HS-27A (cell line): ENCODE results near the gene PRKAR1B.

Source experiments
- DNase-seq: peaks from one replicate; pipeline ENCODE4 v3.0.0-alpha.2; 2012; ENCODE audit warnings: low read depth, missing footprints

PRKAR1B gene

DNA sequence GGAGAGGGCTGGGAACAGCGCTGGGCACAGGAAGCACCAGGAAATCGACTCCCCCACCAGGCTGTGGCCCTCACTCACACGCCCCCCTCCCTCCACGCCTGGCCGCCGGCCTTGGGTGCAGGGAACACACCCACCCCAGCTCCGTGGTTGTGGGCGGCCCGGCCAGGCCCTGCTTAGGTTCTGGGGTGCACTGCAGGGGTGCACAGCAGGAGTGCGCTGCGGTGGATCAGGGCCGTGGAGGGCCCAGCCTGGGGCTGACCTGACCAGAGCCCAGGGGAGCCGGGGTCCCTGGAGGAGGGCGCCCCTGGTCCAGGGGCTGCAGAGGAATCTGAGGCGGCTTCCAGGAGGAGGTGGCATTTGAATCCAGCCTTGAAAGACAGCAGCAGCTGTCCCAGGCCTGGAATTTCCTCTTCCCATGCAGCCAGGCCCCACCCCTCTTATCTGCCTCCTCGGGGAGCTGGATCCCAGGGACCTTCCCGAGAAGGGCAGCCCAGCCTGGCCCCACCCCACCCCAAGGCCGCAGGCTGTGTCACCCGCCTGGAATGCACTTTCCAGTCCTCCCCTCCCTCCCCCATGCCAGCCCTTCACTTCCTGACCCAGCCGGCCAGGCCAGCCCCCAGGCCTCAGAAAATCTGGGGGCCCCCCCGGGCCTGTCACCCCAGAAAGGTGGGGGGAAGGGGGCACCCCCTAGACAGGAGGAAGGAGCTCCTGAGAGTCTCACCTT is 189.0 kb downstream of the PRKAR1B start:
- DNase-seq: peak; percentile 54

DNA sequence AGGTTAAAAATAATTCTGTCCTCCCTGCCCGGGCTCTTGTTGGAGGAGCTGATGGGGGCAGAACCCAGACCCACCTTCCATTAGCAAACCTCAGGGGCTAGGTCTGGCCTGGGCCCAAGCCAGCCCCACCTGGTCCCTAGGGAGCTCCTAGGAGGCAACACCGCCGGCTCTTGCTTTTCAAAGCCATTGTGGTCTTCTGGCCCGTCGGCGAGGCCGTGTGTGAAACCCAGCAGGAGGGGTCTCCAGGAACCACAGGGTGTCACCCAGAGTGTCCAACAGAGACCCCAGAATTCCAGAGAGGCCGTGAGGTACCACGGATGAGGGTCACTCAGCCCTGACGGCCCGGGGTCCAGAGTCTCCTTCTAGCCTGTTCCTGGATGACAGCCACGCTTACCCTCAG is 190.8 kb downstream of the PRKAR1B start:
- no peak for DNase-seq

DNA sequence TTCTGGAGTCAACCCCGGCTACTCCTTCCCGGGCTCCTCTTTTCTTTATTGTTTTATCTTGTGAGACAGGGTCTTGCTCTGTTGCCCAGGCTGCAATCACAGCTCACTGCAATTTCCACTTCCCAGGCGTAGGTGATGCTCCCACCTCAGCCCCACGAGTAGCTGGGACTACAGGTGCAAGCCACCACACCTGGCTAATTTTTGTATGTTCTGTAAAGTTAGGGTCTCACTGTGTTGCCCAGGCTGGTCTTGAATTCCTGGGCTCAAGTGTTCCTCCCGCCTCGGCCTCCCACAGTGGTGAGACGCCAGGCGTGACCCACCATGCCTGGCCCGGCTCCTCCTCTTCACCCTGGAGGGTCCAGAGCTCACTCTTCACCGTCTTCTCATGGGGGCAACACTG is 192.1 kb downstream of the PRKAR1B start:
- no peak for DNase-seq

DNA sequence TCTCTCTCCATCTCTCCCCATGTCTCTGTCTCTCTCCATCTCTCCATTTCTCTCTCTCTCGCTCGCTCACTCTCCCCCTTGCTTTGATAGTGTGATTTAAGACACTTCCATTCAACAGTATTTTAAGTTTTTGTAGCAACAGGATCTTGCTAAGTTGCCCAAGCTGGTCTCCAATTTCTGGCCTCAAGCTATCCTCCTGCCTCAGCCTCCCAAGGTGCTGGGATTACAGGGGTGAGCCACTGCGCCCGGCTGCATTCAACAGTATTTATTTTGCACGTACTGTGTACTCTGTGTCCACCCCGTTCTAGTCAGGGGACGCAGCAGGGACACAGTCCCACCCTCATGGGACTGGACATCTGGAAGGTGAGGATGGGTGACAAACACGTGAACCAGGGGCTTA is 193.0 kb downstream of the PRKAR1B start:
- no peak for DNase-seq

DNA sequence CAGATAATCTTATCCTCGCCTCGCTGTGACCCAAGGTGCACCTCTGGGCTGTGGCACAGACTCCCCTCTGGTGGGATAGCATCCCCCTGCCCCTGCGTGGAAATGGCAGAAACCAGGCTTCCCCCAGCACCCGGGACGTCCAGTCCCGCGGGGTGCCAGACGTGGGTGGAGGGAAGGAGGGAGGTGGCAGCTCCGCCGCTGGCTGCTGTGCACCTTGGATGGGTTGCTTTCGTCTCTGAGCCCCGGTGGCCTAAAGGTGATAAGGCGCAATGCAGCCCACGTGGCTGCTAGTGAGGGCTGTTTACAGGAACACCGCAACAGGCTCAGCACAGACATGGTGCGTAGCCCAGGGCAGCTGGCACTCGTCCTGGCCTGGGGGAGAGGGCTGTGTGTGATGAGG is 193.8 kb downstream of the PRKAR1B start:
- no peak for DNase-seq

DNA sequence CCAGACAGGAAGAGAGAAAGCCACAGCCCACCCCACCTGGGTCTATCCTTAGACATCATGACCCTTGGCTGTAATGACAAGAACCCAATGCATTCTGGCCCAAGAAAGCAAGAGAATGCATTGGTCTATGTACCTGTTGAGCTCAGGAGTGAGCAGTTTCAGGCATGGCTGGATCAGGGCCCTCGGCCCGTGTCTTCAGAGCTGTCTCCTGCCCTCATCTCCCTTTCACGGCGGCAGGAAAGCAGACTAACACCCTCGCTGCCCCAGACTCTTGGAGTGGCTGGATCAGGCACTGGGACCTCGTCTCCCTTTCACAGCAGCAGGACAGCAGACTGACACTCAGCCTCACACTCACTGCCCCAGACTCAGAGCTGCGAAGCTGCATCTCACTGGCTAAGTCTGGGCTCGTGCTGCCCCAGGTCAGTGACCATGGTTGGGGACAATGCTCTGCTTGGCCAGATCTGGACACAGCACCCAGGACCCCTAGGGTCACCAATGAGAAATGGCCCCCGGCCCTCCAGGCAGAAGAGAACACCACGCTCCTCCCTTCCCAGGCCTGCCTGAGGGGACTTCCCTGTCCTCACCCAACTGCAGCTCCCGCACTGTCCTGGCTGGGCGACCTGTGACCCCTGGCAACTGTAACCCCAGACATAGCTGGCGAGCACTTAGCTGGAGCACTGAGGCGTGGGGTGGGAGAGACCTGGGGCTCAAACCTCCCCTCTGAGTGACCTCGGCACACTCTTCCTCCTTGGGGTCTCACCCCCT is 194.5 kb downstream of the PRKAR1B start:
- no peak for DNase-seq

DNA sequence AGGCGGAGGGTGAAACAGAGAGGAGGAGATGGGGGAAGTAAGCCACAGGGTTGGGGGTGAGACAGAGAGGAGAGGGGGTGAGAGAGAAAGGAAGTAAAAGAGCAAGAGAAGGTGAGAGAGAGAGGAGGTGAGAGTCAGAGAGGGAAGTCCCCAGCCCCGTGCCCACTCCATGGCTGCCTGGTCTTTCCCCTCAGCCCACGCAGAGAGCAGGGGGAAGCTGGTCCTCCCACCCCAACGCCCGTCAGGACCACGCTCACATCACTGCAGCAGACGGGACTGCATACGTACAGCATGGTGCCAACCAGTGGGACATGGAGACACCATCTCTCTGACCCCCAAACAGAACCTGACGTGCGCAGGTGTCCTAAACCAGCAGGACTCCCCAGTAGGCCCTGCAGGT is 195.3 kb downstream of the PRKAR1B start:
- DNase-seq: no peak

DNA sequence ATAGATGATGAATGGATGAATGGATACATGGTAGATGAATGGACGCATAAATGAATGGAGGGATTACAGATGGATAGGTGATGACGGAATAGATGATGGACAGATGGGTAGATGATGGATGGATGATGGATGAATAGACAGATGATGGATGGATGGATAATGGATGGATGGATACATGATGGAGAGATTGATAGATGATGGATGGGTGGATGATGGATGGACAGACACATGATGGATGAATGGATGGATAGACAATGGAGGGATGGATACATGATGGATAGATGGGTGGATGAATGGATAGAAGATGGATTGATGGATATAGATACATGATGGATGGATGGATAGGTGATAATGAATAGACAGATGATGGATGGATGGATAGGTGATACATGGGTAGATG is 198.6 kb downstream of the PRKAR1B start:
- no peak for DNase-seq

DNA sequence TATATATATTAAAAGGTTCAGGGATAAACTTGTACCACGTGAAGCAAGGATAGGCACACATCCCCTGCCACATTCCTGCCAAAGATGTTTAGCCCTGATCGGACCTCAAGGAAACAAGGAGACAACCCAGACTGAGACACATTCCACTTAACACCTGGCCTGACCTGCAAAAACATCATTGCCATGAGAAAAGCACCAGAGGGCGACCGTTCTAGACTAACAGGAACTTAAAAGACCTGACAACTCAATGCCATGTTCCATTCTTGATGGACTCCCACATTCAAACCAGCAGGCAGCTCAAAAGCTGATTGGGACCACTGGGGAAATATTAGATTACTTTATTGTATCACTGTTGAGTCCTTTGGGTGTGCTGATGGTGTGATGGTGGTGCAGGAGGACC is 199.4 kb downstream of the PRKAR1B start:
- DNase-seq: no peak

DNA sequence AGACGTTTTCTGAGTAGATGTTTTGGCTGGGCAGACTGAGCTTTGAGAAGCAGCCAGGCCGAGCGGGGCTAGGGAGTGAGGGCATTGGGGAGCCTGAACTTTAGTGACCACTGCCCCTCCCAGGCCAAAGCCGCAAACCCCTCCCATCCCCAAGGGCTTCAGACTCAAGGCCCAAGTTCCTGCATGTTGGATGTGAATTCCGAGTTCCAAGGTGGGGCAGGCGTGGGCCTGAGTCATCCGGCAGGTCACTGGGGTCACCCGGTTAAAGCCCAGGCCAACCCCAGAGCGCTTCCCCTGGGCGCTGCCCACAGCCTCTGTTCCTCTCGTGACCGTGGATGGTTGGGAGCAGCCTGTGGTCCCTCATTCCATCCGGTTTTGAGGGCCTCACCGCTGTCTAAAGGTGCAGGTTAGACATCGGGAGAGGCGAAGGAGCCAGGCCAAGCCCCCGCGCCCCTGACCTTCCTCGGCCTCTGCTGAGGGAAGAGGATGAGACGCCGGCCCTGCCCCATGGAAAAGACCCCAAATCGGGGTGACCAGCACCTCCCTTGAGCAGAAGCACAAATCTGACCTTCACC is 200.5 kb downstream of the PRKAR1B start:
- no peak for DNase-seq

DNA sequence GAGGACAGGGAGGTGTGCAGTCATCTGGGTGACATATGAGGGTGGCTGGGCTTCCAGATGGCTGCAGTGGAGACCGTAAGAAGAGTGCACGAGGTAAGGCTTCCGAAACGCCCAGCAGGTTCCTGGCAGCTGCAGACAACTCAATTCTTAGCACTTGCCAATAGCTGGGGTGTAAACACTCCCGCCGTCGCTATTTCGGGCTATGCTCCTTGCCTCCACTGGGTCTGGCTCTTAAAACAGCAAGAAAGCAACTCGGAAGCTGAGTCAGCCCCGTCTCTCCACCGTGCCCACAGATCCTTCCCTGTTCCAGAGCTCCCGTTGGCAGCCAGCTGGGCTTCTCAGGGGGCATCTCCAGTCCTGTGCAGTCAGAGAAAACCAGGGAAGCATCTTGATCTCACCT is 201.3 kb downstream of the PRKAR1B start:
- DNase-seq: no peak

DNA sequence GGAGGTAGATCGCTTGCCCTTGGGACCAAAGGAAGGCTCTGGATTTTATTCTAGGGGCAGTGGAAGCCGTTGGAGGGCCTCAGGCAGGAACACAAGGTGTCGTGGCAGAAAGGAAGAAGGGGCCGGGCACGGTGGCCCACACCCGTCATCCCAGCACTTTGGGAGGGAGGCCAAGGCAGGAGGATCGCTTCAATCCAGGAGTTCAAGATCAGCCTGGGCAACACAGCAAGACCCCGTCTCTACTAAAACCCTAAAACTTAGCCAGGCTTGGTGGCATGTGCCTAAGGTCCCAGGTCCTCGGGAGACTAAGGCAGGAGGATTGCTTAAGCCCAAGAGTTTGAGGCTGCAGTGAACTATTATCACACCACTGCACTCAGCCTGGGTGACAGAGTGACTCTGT is 202.3 kb downstream of the PRKAR1B start:
- DNase-seq: no peak

DNA sequence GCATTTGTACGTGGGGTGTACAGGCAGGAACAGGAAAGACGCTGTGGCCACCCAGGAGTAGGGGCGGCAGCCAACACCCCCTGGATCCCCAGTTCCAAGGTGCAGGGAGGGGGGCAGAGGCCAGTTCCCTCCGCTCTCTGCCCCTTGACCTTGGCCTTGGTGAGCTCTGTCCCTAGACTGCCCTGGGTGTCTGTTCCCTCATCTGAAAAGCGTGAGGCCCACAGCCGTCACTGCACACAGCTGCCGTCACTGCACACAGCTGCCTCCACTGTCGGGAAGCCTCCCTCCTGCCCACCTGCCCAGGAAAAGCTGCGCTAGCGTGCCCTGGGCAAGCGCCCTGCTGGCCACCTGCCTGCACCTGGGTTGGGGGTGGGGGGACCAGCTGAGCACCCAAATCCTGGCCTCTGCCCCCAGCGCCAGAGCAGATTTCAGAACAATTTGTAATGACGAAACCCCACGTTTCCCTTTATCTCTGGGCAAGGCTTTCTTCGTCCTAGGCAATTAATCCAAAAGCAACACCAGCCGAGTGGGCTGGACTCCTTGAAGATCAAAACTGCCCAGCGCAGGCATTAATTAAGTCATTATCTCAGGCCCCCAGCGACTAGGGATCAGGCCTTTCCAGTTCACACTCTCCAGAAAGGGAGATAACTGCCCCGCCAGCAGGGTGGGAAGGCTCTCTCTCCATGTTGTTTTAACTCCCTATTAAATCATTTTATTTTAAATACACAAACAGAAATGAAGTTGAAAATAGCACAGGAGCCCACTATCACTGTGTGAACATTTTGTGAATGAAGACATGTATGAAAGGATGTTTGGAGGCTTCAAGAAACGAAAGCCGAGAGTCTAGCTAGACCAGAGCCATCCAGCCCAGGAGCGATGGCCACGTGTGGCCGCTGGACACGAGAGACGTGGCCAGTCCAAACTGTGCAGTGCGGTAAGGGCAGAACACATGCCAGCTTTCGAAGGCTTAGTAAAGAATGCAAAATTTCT is 203.4 kb downstream of the PRKAR1B start:
- no peak for DNase-seq

DNA sequence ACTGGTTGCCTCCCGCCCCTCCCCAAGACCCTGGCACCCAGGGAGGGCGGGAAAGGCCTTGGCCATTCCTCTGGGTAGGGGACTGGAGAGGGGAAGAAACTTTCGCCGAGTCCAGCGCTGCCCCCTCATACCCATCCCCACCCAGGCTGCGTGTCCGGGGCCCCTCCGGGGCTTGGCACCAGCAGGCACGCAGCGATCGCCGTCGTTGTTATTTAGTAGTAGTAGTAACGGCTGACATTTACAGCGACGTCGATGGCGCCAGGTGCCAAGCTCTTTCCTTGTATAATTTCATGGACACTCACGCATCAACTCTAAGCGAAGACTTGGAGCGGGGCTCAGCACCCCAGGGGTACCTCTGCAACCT is 204.1 kb downstream of the PRKAR1B start:
- no peak for DNase-seq

DNA sequence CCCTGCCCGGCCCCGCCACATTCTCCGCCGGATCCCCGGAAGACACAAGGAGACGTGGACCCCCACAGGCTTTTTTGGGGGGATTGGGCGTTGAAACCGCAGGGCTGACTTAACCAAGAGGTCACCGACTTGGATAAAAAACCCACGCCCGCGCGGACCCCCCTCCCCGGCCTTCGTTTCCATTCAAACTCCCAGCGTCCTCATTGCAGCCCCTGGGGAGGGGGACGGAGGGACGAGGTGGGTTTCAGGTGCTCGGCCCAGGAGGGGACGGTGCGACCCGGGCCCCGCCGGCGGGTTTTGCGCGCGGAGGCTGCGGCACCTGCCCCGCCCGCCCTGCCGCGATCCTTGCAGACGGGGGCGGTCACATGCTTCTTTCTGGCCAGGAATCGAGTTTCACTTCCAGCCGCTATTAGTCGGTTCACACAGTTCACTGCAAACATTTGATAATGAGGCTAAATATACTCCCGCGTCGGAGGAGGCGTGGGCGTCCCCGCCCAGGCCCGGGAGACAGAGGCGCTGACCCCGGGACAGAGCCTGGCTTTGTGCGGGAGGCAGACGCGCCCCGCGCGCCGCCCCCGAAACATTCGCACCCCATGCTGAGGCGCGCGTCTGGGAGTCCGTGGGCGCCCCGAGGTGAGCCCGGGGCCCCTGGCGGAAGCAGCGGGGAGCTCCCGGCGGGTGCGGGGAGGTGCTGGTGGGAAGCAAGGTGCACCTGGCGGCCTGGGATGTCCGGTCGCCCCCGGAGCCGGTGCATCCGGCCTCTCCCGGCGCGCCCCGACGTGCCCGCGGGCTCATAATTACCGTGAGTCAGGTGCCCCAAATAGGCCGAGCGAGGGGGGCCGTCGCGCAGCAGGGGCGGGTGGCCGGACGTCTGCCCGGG is 204.8 kb downstream of the PRKAR1B start:
- DNase-seq: no peak

DNA sequence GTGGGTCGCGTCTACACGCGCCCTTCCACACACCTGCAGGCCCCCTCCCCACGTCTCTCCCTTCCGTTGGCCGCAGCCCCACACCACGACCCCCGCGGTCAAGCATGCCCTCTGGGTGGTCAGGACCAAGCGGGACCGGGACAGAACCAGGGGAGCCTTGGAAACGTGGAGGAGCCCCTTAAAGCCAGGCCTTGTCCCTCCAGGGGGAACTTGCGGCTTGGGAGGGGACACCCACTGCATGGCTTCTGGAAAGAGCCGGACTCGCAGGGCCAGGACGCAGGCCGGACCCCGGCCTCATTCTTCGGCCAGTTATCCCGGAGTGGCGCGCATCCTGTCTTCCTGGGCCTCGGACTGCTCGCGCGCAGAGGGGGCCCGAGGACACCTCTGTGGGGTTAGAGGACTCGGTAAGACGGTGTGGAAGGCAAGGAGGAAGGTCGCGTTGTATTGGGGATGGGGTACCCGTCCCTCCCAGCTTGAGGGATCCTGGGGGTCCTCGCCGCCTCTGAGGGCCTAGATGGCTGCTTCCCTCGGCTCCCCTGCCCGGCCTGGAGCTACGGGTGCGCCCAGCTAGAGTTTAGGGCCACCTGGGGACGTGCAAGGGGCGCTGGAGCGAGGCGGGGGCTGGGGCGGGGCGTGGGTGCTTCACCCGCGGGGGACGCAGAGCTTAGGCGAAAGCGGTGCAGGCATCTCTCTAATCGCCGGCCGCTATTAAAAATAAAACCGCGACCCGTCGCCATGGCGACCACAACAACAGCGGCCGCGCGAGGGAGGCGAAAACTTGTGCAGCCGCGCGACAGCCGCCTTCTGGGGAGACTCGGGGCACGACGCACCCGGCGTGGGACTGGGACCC is 205.6 kb downstream of the PRKAR1B start:
- no peak for DNase-seq

DNA sequence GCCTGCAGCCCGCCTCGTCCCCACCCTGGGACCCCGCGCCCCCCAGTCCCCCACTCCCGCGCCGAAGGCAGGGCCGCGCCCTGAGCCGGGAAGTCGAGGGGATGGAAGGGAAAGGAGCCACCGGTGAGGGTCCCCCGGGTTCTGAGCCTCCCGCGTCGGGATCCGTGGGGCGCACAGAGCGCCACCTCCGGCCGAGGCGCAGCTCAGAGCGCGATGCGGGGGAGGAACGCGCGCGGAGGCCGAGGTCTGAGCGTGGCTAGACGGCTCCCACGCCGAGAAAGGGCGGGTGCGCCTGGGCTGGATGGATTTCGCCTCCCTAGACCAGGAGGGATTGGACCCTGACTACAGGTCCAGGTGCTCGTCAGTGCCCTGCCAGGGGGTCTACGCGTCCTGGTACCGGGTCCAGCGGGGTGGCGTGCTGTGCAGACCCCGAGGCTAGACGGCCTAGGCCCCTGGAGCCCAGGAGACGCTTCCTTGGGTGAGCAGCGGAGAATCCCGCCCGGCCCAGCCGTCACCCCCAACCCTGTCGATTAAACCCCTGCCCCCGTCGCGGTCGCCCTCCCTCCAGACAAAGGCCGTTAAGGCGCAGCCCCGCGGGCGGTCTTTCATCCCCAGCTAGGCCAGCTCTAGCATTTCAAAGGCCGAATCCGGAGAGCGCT is 206.4 kb downstream of the PRKAR1B start:
- no peak for DNase-seq

DNA sequence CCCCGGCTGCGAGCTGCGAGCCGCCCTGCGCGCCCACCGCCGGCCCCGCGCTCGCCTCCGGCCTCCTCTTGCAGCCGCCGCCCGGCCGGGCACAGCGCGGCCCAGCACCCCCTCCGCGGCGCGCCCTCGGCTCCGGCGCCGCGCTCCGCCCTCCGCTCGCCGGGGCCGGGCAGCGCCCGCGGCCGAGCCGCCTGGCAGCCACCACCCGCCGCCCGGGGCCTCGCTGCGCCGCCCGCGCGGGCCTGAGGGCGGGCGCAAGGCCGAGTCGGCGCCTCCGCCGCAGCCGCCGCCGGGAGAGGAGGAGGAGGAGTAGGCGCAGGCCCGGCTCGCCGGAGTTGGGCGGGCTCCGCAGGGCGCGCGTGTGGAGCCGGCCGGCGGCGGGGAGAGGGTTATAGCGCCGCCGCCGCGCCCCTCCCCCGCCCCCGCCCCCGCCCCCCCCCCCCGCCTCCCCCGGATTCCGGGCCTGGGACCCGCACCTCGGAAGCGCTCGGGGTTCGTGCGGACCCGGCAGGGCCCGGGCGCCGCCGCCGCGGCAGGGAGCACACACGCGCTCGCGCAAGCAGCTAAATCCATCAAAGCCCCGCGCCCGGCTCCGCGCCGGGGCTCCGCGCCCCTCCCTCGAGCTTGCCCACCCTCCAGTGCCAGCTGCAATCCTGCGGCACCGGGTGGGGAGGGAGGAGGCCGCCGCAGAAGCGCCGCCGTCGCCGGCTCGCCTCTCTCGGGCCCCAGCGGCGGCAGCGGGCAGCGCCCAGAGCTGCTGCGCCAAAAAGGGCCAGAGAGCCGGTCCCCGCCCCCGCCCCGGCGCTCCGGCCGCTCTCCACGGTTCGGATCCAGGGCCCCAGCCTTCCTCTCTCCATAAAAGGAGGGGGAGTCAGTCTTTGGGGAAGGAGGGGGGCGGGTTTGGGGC is 207.3 kb downstream of the PRKAR1B start, which contains the start of gene PDGFA:
Gene PDGFA, minus strand, starts transcription at position 363 of the 907 bp plus-strand sequence. CDS start 845 bp downstream, outside the sequence.
- DNase-seq: no peak
